ENCODE data around the gene GRN. TPM values are rescaled to one million over a fixed set of nuclear protein-coding genes. Genes with fewer than 3 reads are reported as not detected.

Gene GRN
- total and polyA plus RNA-seq, 2 of the 13 experiments (the other 11 are each of a cell fraction or from before 2014, with no cell fraction given), result 86.6 to 143 TPM

- no peak for TF ChIP-seq ZNF350 (CRISPR knock-in tag; IDR thresholded peaks at IDR 0.05; ENCODE audit: borderline replicate concordance, low read depth)
- TF ChIP-seq BORCS8-MEF2B (CRISPR knock-in tag; IDR thresholded peaks at IDR 0.05), result no peak
- no peak for TF ChIP-seq SPEN (CRISPR knock-in tag; IDR thresholded peaks at IDR 0.05; ENCODE audit: low read depth)
- no peak for TF ChIP-seq ZNF329 (CRISPR knock-in tag; IDR thresholded peaks at IDR 0.05; ENCODE audit: low read depth)
- peak; percentile 9; the same call in 1 of the 2 replicates for TF ChIP-seq YEATS4 (CRISPR knock-in tag; IDR thresholded peaks at IDR 0.05; ENCODE audit: borderline replicate concordance)
- TF ChIP-seq KDM5B (CRISPR knock-in tag; IDR thresholded peaks at IDR 0.05; ENCODE audit: borderline replicate concordance), result 0 out of 2 replicates have a peak, but pooled peaks have one; percentile 39
- TF ChIP-seq ZNF792 (CRISPR knock-in tag; IDR thresholded peaks at IDR 0.05), result no peak
- TF ChIP-seq RBFOX2 (IDR thresholded peaks at IDR 0.05; ENCODE audit: low read depth, low read length), result no peak
- TF ChIP-seq SALL1 (CRISPR knock-in tag; IDR thresholded peaks at IDR 0.05), result peak; percentile 46; the same call in 1 of the 2 replicates
- no peak for TF ChIP-seq MAZ (IDR thresholded peaks at IDR 0.05; ENCODE audit: borderline replicate concordance, low read depth, low read length)
- peak; percentile 22; the same call in 1 of the 2 replicates for TF ChIP-seq MAZ (CRISPR knock-in tag; IDR thresholded peaks at IDR 0.05; ENCODE audit: low read depth)
- TF ChIP-seq ZNF772 (CRISPR knock-in tag; IDR thresholded peaks at IDR 0.05), result 0 out of 2 replicates have a peak, but pooled peaks have one; percentile 55
- TF ChIP-seq ZNF138 (CRISPR knock-in tag; IDR thresholded peaks at IDR 0.05; ENCODE audit: low read depth), result 0 out of 2 replicates have a peak, but pooled peaks have one; percentile 44
- TF ChIP-seq KDM2A (CRISPR knock-in tag; IDR thresholded peaks at IDR 0.05; ENCODE audit: borderline replicate concordance, low read depth), result 0 out of 2 replicates have a peak, but pooled peaks have one; percentile 11
- no peak for TF ChIP-seq ELF3 (CRISPR knock-in tag; IDR thresholded peaks at IDR 0.05)
- no peak for TF ChIP-seq PAXIP1 (CRISPR knock-in tag; conservative IDR thresholded peaks at IDR 0.05)
- peak; percentile 54; the same call in 1 of the 2 replicates for TF ChIP-seq POGK (CRISPR knock-in tag; conservative IDR thresholded peaks at IDR 0.05)
- TF ChIP-seq ZNF605 (CRISPR knock-in tag; IDR thresholded peaks at IDR 0.05), result peak; percentile 72; the same call in 1 of the 2 replicates
- peak; percentile 25; the same call in 1 of the 2 replicates for TF ChIP-seq GFI1 (CRISPR knock-in tag; IDR thresholded peaks at IDR 0.05; ENCODE audit: borderline replicate concordance)
- 0 out of 2 replicates have a peak, but pooled peaks have one; percentile 10 for TF ChIP-seq ZNF121 (CRISPR knock-in tag; IDR thresholded peaks at IDR 0.05)
- peak; percentile 1; the same call in 1 of the 2 replicates for TF ChIP-seq ZFP91 (CRISPR knock-in tag; IDR thresholded peaks at IDR 0.05; ENCODE audit: borderline replicate concordance)
- TF ChIP-seq ZKSCAN1 (IDR thresholded peaks at IDR 0.05; ENCODE audit: low read length), result no peak
- TF ChIP-seq GABPB1 (CRISPR knock-in tag; IDR thresholded peaks at IDR 0.05), result peak; percentile 13; the same call in 1 of the 2 replicates
- 0 out of 2 replicates have a peak, but pooled peaks have one; percentile 21 for TF ChIP-seq ZBTB38 (CRISPR knock-in tag; IDR thresholded peaks at IDR 0.05)
- TF ChIP-seq ZNF44 (CRISPR knock-in tag; IDR thresholded peaks at IDR 0.05), result no peak
Observed at GRCh38 chr17:44384823-44385286, 39.8 kb downstream of the GRN start (continued).
